Loucy (cell line): ENCODE results near the gene CDYL2.

Experiments
- H2AFZ ChIP-seq: fragments of 200-600 bp; sonication (generic); 2 replicates; pipeline ENCODE4 v1.6.0; 2016; ENCODE audit warnings: antibody characterized with exemption, mild to moderate bottlenecking, low read length, moderate library complexity
- H3F3A ChIP-seq: fragments of 200-600 bp; 2 replicates; pipeline ENCODE4 v1.6.0; 2016; ENCODE audit warnings: antibody characterized with exemption, low read depth, mild to moderate bottlenecking
- H3K27me3 ChIP-seq: fragments of 200-600 bp; sonication (generic); 2 replicates; pipeline ENCODE4 v1.6.1; 2014; ENCODE audit warnings: low read length, mild to moderate bottlenecking; ENCODE audit not compliant: insufficient read depth, poor library complexity, severe bottlenecking
- H3K36me3 ChIP-seq: fragments of 200-600 bp; sonication (generic); 2 replicates; pipeline ENCODE4 v1.6.1; 2016; ENCODE audit warnings: low read length; ENCODE audit not compliant: insufficient read depth
- H3K4me1 ChIP-seq: fragments of 200-600 bp; sonication (generic); 2 replicates; pipeline ENCODE4 v1.5.1; 2014; ENCODE audit warnings: low read length, mild to moderate bottlenecking; ENCODE audit not compliant: insufficient read depth, poor library complexity, severe bottlenecking
- H3K4me2 ChIP-seq: fragments of 200-600 bp; sonication (generic); 2 replicates; pipeline ENCODE4 v1.6.0; 2014; ENCODE audit warnings: antibody characterized with exemption, low read length, low read depth, mild to moderate bottlenecking; ENCODE audit not compliant: poor library complexity, severe bottlenecking
- H3K4me3 ChIP-seq: fragments of 200-600 bp; sonication (generic); 2 replicates; pipeline ENCODE4 v1.5.1; 2014; ENCODE audit warnings: low read length, mild to moderate bottlenecking, mixed read lengths; ENCODE audit not compliant: poor library complexity, severe bottlenecking
- H3K79me2 ChIP-seq: fragments of 200-600 bp; sonication (generic); 2 replicates; pipeline ENCODE4 v1.6.1; 2014; ENCODE audit warnings: low read length; ENCODE audit not compliant: insufficient read depth
- H3K9ac ChIP-seq: fragments of 200-600 bp; sonication (generic); 2 replicates; pipeline ENCODE4 v1.6.0; 2014; ENCODE audit warnings: mild to moderate bottlenecking, low read depth, low read length, moderate library complexity; ENCODE audit not compliant: poor library complexity, severe bottlenecking
- H3K9me2 ChIP-seq: fragments of 200-600 bp; sonication (generic); replicated peaks from 2 replicates; pipeline ENCODE4 v1.6.1; 2016; ENCODE audit warnings: low read depth, low read length, mixed read lengths
- H3K9me3 ChIP-seq: fragments of 200-600 bp; sonication (generic); 2 replicates; pipeline ENCODE4 v1.6.1; 2014; ENCODE audit warnings: mild to moderate bottlenecking, antibody characterized with exemption, low read length, low read depth; ENCODE audit not compliant: insufficient read depth
- H4K20me1 ChIP-seq: fragments of 200-600 bp; sonication (generic); 2 replicates; pipeline ENCODE4 v1.6.0; 2014; ENCODE audit warnings: antibody characterized with exemption, low read length, mild to moderate bottlenecking; ENCODE audit not compliant: insufficient read depth, poor library complexity, severe bottlenecking
- EZH2phosphoT487 ChIP-seq: fragments of 200-600 bp; IDR thresholded peaks from 2 replicates; pipeline ENCODE4 v1.6.1; 2018; ENCODE audit warnings: antibody characterized with exemption, mild to moderate bottlenecking, moderate library complexity, borderline replicate concordance
- TF ChIP-seq, protein P1 (sequence below): fragments of 200-600 bp; sonication (generic); conservative IDR thresholded peaks from 2 replicates; pipeline ENCODE4 v1.5.1; 2014; ENCODE audit warnings: mild to moderate bottlenecking, antibody characterized with exemption, low read length

The CDYL2 gene

DNA sequence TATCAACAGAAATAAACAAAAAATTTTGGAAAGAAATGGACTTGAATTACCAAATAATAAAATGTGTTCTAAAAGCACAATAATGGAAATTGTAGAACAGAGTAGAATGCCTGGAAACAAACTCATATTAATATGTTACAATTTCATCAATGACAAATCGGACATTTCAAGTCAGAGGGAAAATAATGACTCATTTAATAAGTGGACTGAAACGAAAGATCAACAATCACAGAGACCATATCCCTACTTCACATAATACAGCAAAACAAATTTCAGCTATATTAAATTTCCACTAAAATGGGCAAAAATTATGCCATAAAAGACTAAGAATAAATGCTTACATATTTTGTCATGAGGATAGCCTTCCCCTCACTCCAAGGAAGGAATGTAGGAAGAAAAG is 25.7 kb downstream of the CDYL2 start:
- Histone ChIP-seq H3K9me2 (no peaks in the 10 kb centered on the region), H3K9me3 (peaks cover 17% of the 10 kb centered on the region), H2AFZ (no peak overlapping the region), H3K36me3 (no peaks in the 10 kb centered on the region), H3K4me3 (no peak overlapping the region), H3K4me1 (peaks cover 14% of the 10 kb centered on the region), H3K4me2 (peak overlapping the region; percentile 16), H3K27me3 (no peaks in the 10 kb centered on the region), H3K9ac (no peak overlapping the region), H4K20me1 (no peaks in the 10 kb centered on the region), H3F3A (peaks cover 2% of the 10 kb centered on the region; the same call in 1 of the 2 replicates), H3K79me2 (peaks cover 72% of the 10 kb centered on the region)
- TF ChIP-seq, protein P1, sequence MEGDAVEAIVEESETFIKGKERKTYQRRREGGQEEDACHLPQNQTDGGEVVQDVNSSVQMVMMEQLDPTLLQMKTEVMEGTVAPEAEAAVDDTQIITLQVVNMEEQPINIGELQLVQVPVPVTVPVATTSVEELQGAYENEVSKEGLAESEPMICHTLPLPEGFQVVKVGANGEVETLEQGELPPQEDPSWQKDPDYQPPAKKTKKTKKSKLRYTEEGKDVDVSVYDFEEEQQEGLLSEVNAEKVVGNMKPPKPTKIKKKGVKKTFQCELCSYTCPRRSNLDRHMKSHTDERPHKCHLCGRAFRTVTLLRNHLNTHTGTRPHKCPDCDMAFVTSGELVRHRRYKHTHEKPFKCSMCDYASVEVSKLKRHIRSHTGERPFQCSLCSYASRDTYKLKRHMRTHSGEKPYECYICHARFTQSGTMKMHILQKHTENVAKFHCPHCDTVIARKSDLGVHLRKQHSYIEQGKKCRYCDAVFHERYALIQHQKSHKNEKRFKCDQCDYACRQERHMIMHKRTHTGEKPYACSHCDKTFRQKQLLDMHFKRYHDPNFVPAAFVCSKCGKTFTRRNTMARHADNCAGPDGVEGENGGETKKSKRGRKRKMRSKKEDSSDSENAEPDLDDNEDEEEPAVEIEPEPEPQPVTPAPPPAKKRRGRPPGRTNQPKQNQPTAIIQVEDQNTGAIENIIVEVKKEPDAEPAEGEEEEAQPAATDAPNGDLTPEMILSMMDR, result no peak
- no peak for TF ChIP-seq EZH2phosphoT487

DNA sequence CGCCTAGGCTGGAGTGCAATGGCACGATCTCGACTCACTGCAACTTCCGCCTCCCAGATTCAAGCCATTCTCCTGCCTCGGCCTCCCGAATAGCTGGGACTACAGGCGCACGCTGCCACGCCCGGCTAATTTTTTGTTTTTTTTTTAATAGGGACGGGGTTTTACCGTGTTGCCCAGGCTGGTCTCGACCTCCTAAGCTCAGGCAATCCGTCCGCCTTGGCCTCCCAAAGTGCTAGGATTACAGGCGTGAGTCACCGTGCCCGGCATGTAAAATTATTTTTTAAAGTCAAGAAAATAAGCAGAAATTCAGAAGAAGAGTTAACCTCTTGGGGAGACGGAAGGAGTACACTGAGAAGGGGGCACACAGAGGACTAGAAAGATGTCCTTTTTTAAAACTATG is 27.5 kb downstream of the CDYL2 start:
- Histone ChIP-seq H4K20me1 (no peaks in the 10 kb centered on the region), H3F3A (peaks cover 2% of the 10 kb centered on the region; the same call in 1 of the 2 replicates), H3K9ac (no peak overlapping the region), H3K36me3 (no peaks in the 10 kb centered on the region), H3K9me2 (no peaks in the 10 kb centered on the region), H2AFZ (no peak overlapping the region), H3K79me2 (peaks cover 62% of the 10 kb centered on the region), H3K4me2 (no peak overlapping the region), H3K4me1 (peaks cover 14% of the 10 kb centered on the region), H3K27me3 (no peaks in the 10 kb centered on the region), H3K9me3 (peaks cover 3% of the 10 kb centered on the region; the same call in 1 of the 2 replicates), H3K4me3 (no peak overlapping the region)
- TF ChIP-seq EZH2phosphoT487, result no peak
- TF ChIP-seq, protein P1, result no peak

DNA sequence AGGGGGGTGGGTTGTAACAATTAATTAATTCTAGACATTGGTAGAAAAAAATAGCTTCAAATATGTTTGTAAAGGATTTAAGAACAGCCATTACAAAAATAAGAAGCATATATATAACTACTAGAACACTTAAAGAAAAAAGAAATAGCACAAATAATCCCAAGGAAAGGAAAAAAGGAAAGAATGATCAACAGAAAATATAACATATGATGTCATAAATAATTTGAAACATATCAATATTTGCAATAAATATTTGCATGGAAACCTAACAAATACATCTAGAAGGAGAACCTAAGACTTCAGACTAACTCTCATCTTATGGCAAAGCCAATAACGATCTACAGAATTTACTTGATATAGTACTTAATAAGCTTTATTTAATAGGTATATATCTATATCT is 28.9 kb downstream of the CDYL2 start:
- Histone ChIP-seq H3K4me1 (peaks cover 14% of the 10 kb centered on the region), H3K36me3 (peaks cover 7% of the 10 kb centered on the region; the same call in 1 of the 2 replicates), H3F3A (peaks cover 2% of the 10 kb centered on the region; the same call in 1 of the 2 replicates), H3K4me2 (no peak overlapping the region), H3K9me3 (peaks cover 9% of the 10 kb centered on the region), H3K9ac (no peak overlapping the region), H3K9me2 (no peaks in the 10 kb centered on the region), H4K20me1 (no peaks in the 10 kb centered on the region), H3K4me3 (no peak overlapping the region), H3K79me2 (peaks cover 62% of the 10 kb centered on the region), H3K27me3 (no peaks in the 10 kb centered on the region), H2AFZ (no peak overlapping the region)
- TF ChIP-seq EZH2phosphoT487, result no peak
- TF ChIP-seq, protein P1, result no peak
